ENCODE data around the gene ZNF516. TPM values are rescaled to one million over a fixed set of nuclear protein-coding genes. Genes with fewer than 3 reads are reported as not detected.

The ZNF516 gene
- total and polyA plus RNA-seq, 2 of the 13 experiments (the other 11 are each of a cell fraction or from before 2014, with no cell fraction given): 16.6 to 18.7 TPM

GRCh38 chr18:76528477-76529432 lies 33.7 kb upstream of the ZNF516 start (continued):
- TF ChIP-seq ZBTB33 (CRISPR knock-in tag; IDR thresholded peaks at IDR 0.05) (no peak), SP2 (CRISPR knock-in tag; IDR thresholded peaks at IDR 0.05) (no peak), MLXIP (CRISPR knock-in tag; IDR thresholded peaks at IDR 0.05; ENCODE audit: borderline replicate concordance) (no peak), ZBTB4 (CRISPR knock-in tag; IDR thresholded peaks at IDR 0.05; ENCODE audit: borderline replicate concordance) (no peak; the same call in 1 of the 2 replicates), KIAA2018 (CRISPR knock-in tag; IDR thresholded peaks at IDR 0.05; ENCODE audit: borderline replicate concordance) (no peak), ZBTB34 (CRISPR knock-in tag; IDR thresholded peaks at IDR 0.05) (no peak), SP1 (IDR thresholded peaks at IDR 0.05) (no peak), SP1 (CRISPR knock-in tag; IDR thresholded peaks at IDR 0.05) (no peak)
